ENCODE measurements around the gene CCKAR.
"Not testable (repeated sequence)": the region's sequence is repeated elsewhere in the genome, so short reads cannot be mapped to it uniquely, and the experiment has no call there.

CCKAR gene

GRCh38 chr4:26490111-26490959 is at the start of gene CCKAR:
CCKAR (minus strand) TSS chr4:26490484; CDS start chr4:26490267, 217 bp downstream.
- DNase-seq, result no peak

- DNase-seq, result no peak
Measured at GRCh38 chr4:26533685-26534084, 43.4 kb upstream of the CCKAR start.

- DNase-seq, result no peak
Measured at GRCh38 chr4:26531491-26532116, 41.3 kb upstream of the CCKAR start.

GRCh38 chr4:26530099-26530498 is 39.8 kb upstream of the CCKAR start:
- no peak for DNase-seq

GRCh38 chr4:26529479-26529878 is 39.2 kb upstream of the CCKAR start:
- no peak for DNase-seq

GRCh38 chr4:26525771-26526150 is 35.5 kb upstream of the CCKAR start:
- DNase-seq, result no peak

- no peak for DNase-seq
Measured at GRCh38 chr4:26525136-26525770, 35.0 kb upstream of the CCKAR start.

- DNase-seq, result no peak
Measured at GRCh38 chr4:26524011-26524410, 33.7 kb upstream of the CCKAR start.

GRCh38 chr4:26522478-26522877 is 32.2 kb upstream of the CCKAR start:
- DNase-seq, result no peak

- DNase-seq, result no peak
Measured at GRCh38 chr4:26520728-26521450, 30.6 kb upstream of the CCKAR start.

- no peak for DNase-seq
Measured at GRCh38 chr4:26515936-26516335, 25.7 kb upstream of the CCKAR start.

- DNase-seq, result no peak
Measured at GRCh38 chr4:26510334-26510964, 20.2 kb upstream of the CCKAR start.

- no peak for DNase-seq
Measured at GRCh38 chr4:26509681-26510333, 19.5 kb upstream of the CCKAR start.

- no peak for DNase-seq
Measured at GRCh38 chr4:26507286-26507685, 17.0 kb upstream of the CCKAR start.

- DNase-seq, result no peak
Measured at GRCh38 chr4:26503844-26504243, 13.6 kb upstream of the CCKAR start.

GRCh38 chr4:26503427-26503826 is 13.1 kb upstream of the CCKAR start:
- DNase-seq, result no peak

- not testable (repeated sequence) for DNase-seq
Measured at GRCh38 chr4:26500565-26500999, 10.3 kb upstream of the CCKAR start.

- DNase-seq, result no peak
Measured at GRCh38 chr4:26496207-26496783, 6.0 kb upstream of the CCKAR start.

- DNase-seq, result no peak
Measured at GRCh38 chr4:26493461-26493860, 3.2 kb upstream of the CCKAR start.

- no peak for DNase-seq
Measured at GRCh38 chr4:26491449-26492170, 1.3 kb upstream of the CCKAR start.

- no peak for DNase-seq
Measured at GRCh38 chr4:26490960-26491284, 638 bp upstream of the CCKAR start.
